ENCODE measurements around the gene BPIFA3.

Gene BPIFA3

GRCh38 chr20:33262658-33263065 is 45.5 kb downstream of the BPIFA3 start:
- peak; percentile 50 for DNase-seq (ENCODE audit: low read depth)

DNA sequence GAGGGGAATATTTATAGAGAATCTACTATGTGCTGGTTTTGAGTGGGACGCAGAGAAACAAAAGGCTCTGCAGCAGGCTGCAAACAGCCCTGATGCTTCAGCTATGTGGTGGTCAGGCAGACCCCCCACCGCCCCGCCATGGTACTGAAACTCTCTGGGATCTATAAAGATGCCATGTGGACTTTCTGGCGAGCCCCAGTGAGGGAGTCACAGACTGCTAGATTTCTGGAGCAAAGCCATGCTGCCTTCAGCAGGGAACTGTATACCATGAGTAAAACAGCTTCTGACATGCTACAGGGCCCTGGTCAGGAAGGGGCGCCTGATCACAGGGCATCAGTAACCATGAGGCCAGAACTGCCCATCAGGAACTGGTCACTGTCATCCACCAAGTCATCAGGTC is 46.6 kb downstream of the BPIFA3 start:
- DNase-seq (ENCODE audit: low read depth): no peak

DNA sequence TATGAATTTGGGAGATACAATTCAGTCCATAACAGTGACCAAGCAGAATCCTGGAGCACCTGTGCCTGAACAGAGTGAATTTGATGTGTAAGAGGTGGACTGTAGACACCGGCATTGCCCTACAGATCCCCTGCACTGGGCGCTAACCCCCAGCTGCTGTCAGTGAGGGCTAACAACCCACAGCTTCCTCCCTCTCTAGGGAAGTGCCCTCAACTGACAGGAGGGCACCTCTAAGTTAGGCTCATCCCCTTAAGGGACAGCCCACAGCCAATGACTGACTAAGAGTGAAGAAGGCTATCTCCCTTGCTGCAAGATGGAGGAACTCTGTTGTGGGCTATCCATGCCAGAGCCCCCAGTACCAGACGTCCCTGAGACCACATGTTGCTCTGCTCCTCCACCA is 50.5 kb downstream of the BPIFA3 start:
- no peak for DNase-seq (ENCODE audit: low read depth)

DNA sequence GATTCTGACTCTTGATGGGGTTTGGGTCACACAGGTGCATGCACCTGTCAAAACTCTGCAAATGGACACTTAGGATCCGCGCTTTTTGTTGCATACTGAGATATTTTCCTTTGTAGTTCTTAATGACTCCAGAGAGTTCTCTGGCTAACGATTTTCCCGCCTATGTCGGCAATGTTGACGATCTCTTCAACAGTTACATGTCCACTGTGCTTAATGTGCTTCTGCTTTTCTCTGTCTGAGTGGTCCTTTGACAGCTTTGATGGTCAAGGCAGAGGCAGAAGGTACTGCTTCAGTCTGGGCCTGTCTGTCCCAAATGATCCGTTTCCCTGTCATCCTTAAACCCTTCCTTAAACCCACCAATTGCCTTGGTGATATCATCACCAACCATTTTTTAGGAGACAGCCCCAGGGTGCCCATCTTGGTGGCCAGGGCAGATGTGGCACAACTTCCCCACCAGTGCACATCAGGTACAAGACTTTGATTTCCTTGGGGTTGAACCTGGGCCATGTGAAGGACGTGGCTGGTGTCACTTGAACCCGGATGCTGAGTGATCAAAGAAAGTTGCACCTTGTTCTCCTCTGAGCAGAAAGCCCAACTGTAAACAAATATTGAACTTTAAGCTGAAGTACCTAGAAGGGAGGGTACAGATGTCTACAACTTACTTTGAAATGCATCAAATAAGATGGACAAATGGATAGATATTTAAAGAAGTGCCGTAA is 55.2 kb downstream of the BPIFA3 start:
- DNase-seq (ENCODE audit: low read depth): no peak

- DNase-seq (ENCODE audit: low read depth): no peak
These were observed 56.1 kb downstream of the BPIFA3 start for GRCh38 chr20:33273117-33273851.

- DNase-seq (ENCODE audit: low read depth): no peak
These were observed 58.1 kb downstream of the BPIFA3 start for GRCh38 chr20:33275215-33275614.

- DNase-seq (ENCODE audit: low read depth): no peak
These were observed 58.7 kb downstream of the BPIFA3 start for GRCh38 chr20:33275871-33276270.

DNA sequence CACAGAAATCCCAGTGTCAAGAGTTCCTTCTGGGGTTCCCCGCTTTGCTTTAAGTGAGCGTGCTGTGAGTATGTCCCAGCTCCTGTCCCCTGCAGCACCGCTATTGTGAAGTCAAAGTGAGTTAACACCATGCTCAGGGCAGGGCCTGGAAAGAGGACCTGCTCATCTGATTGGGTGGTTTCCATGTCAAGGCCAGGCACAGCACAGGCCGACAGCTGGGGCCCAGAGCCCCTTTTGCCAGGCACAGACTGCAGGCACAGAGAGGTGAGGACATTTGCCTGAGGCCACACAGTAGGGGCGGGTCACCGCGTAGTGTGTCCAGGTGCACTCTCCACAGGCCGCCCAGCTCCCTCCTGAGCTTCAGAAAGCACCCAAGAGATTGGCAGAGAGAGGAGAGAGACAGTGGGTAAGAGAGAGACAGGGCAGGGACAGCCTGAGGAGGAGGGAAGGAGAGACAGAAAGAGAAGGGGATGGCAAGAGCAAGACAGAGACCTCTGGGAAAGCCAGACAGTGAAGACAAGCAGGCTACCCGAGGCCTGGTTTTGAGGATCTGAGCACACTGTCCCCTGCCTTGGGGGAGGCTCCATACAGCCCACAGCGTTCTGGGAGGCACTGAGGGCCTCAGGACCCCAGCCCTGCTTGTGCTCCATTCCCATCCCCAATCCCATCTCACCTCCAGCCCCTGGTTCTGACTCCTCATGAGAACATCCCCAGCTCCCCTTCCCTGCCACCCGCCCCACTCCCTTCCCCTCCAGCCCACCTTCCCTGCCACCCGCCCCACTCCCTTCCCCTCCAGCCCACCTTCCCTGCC is 59.4 kb downstream of the BPIFA3 start:
- DNase-seq (ENCODE audit: low read depth): no peak

Measured in amniotic epithelial cell (primary cell).